K562 (cell line): Measurements from ENCODE around the gene NAGLU. TPM values are rescaled to one million over a fixed set of nuclear protein-coding genes. Genes with fewer than 3 reads are reported as not detected.

ENCODE experiments used
- CUX1 ChIP-seq: fragments of 200-800 bp; sonication (Bioruptor generic); IDR thresholded peaks from 2 replicates; pipeline ENCODE4 v1.6.1; 2016; ENCODE audit warnings: missing genetic modification characterization, missing compliant biosample characterization
- NR3C1 ChIP-seq: sonication (generic); formaldehyde crosslinking; IDR thresholded peaks from 2 replicates; pipeline ENCODE4 v1.8.1; 2022; ENCODE audit warnings: missing genetic modification reagents
- ZMIZ1 ChIP-seq, 2 experiments: fragments of 150-350 bp in 1 of 2; IDR thresholded peaks; 2 replicates each; pipeline ENCODE4 v1.6.1; 2012 to 2016; ENCODE audit warnings: low read depth in 2 of 2, low read length in 2 of 2, mild to moderate bottlenecking in 1 of 2, moderate library complexity in 1 of 2
- ZNF586 ChIP-seq: fragments of 450-650 bp; formaldehyde crosslinking; conservative IDR thresholded peaks from 2 replicates; pipeline ENCODE4 v1.4.0; 2020; ENCODE audit warnings: mild to moderate bottlenecking, moderate library complexity
- polyA plus RNA-seq, 8 experiments: library from polyadenylated mRNA; depleted of rRNA in 4 of 8; stranded (reverse) in 5 of 8; unstranded in 3 of 8; fragments of >200 nt; fragmentation: Nextera tagmentation in 2 of 8; fragmentation: Illumina TruSeq in 1 of 8; extraction: Ambion mirVana in 2 of 8; extraction: Trizol in 1 of 8; gene quantifications; 2 replicates each; pipeline versions ENCODE4 v1.2.1 to v1.2.3, GENCODE V29; 2011 to 2014; ENCODE audit warnings: inconsistent platforms in 1 of 8, missing spikeins in 1 of 8
- total RNA-seq, 7 experiments: library from RNA; depleted of rRNA in 6 of 7; stranded (reverse); fragments of >200 nt in 6 of 7; fragmentation: Illumina TruSeq in 2 of 7; extraction: Trizol in 2 of 7; gene quantifications; 2 replicates each; pipeline versions ENCODE4 v1.2.1 to v1.2.3, GENCODE V29; 2011 to 2021; ENCODE audit warnings: low replicate concordance in 1 of 7

The NAGLU gene
- total and polyA plus RNA-seq, 9 of the 15 experiments (the other 6 are each of a cell fraction or from before 2014, with no cell fraction given), result 0.04 to 21.5 (median 8.5) TPM

- TF ChIP-seq ZMIZ1 (IDR thresholded peaks at IDR 0.05; ENCODE audit: low read depth in 2 of 2, low read length in 2 of 2), result no peak
- no peak for TF ChIP-seq NR3C1 (CRISPR knock-in tag)
- no peak for TF ChIP-seq ZNF586
- no peak for TF ChIP-seq CUX1 (CRISPR knock-in tag)
- TF ChIP-seq, all 486 proteins: peak for 11
Observed at GRCh38 chr17:42553866-42554249, 17.8 kb downstream of the NAGLU start (continued).
